ENCODE measurements around the gene HINT3. TPM values are rescaled to one million over a fixed set of nuclear protein-coding genes. Genes with fewer than 3 reads are reported as not detected.
"Not testable (repeated sequence)": the region's sequence is repeated elsewhere in the genome, so short reads cannot be mapped to it uniquely, and the experiment has no call there.

HINT3 gene
- 10 to 100 TPM; 22.5 to 28.4 TPM for total RNA-seq
- long read RNA-seq, donor 1, partial matches to known transcripts = 0 of 2 reads
- long read RNA-seq, donor 1, other reads (novel, unspliced or antisense) = 0 of 2 reads
- long read RNA-seq, donor 2, transcript HINT3-201 (5 exons, 3,314 nt) = major isoform, 7 of 8 reads
- long read RNA-seq, donor 2, partial matches to known transcripts = 0 of 8 reads
- long read RNA-seq, donor 2, other reads (novel, unspliced or antisense) = 1 of 8 reads

DNA sequence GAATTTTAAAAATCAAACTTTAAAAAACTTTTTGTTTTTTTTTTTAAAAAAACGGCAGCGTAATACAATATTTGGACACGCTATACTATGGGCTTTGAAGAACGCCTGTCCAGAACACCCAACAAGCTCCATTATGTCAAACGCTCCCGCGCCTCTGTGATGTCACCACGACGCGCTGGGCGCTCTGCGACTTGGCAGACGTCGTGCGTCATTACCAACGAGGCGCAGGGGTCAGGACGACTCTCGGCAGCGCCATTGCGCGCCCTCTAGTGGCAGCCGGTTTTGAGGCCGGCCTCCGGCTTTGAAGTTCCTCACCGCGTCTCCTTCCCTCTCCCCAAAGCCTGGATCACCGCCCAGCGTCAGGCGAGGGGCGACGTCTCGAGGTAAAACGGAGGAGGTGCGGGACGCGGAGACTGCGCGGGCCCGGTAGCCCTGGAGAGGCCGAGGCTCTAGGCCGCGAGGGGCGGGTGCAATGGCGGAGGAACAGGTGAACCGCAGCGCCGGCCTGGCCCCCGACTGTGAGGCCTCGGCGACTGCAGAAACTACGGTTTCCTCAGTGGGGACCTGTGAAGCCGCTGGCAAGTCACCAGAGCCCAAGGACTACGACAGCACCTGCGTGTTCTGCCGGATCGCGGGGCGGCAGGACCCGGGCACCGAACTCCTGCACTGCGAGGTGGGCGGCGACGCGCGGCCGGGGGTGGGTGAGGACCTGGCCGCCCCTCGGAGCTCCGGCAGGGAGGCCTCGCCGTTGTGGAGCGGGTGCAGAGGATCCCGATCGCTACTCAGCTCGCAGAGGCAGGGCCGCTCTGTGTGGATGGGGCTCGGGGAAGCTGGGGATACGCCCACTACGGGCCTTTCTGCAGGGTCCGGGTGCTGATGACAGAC lies at the start of gene HINT3:
Gene HINT3, plus strand, starts transcription at position 265 of the 885 bp plus-strand sequence. Its CDS starts 208 bp downstream, at position 473.
- DNase-seq (ENCODE audit: low spot score) = peak; percentile 100
- intact Hi-C loops (cut with DNase I) = loop anchor here in 1 of 2 donors (5.0 kb wide), 1 partner anchor 174 kb away; no protein-coding TSS in a partner anchor

DNA sequence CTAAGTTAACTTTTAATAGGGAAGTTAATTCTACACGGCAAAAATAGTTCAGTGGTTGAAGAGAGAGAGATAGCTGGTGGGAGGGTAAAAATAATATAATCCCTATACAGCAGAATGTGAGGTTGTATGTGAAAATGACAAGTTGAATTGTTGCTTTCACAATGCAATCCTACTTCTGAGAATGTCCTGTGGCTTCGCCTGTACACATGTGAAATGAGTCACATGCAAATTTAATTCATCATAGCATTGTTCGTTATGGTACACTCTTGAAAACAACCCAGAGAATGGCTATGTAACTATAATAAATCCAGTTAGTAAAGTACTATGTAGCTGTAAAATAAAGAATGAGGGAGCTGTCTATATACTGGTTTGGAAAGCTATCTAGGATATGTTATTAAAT lies 46.0 kb upstream of the HINT3 start:
- intact Hi-C loops (cut with DNase I) = no loop called here
- no peak for DNase-seq (ENCODE audit: low spot score)

DNA sequence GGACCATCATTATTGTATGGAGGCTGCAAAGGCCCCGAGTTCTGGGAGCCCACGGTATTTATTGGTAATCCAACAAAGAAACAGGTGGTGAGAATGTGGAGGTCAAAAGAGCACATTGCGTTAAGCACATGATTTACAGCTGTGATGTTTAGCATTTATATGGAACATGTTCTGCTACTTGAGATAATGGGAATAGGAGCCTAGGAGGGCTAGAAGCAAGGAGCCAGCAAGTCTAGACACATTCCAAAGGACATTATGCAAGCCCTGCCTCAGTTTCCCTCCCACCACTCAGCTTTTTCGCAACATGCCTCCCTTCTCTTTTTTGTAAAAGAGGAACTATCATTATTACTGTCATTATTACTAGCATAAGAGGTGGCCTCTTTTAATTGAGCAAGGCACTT lies 45.5 kb upstream of the HINT3 start:
- intact Hi-C loops (cut with DNase I); DNase-seq (ENCODE audit: low spot score): not testable (repeated sequence)

DNA sequence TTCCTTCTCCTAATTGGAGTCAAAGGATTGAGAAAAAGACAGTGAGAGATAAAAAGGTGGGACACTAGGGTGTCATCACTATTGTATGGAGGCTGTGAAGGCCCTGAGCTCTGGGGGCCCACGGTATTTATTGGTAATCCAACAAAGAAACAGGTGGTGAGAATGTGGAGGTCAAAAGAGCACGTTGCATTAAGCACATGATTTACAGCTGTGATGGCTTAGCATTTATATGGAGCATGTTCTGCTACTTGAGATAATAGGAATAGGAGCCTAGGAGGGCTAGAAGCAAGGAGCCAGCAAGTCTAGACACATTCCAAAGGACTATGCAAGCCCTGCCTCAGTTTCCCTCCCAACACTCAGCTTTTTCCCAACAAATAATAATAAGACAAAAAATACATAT lies 44.1 kb upstream of the HINT3 start:
- intact Hi-C loops (cut with DNase I); DNase-seq (ENCODE audit: low spot score): not testable (repeated sequence)

GRCh38 chr6:125913145-125913544 lies 43.4 kb upstream of the HINT3 start:
- intact Hi-C loops (cut with DNase I) = no loop called here
- DNase-seq (ENCODE audit: low spot score) = no peak

GRCh38 chr6:125913864-125914351 lies 42.7 kb upstream of the HINT3 start:
- no peak for DNase-seq (ENCODE audit: low spot score)
- intact Hi-C loops (cut with DNase I) = no loop called here

- no peak for DNase-seq (ENCODE audit: low spot score)
- intact Hi-C loops (cut with DNase I) = no loop called here
Observed at GRCh38 chr6:125918230-125918629, 38.3 kb upstream of the HINT3 start.

GRCh38 chr6:125918681-125919566 lies 37.6 kb upstream of the HINT3 start:
- DNase-seq (ENCODE audit: low spot score) = no peak
- intact Hi-C loops (cut with DNase I) = no loop called here

- intact Hi-C loops (cut with DNase I) = no loop called here
Observed at GRCh38 chr6:125919618-125920017, 37.0 kb upstream of the HINT3 start.

GRCh38 chr6:125922322-125922860 lies 34.2 kb upstream of the HINT3 start:
- no peak for DNase-seq (ENCODE audit: low spot score)
- intact Hi-C loops (cut with DNase I) = no loop called here

More at GRCh38 chr6:125919618-125920017, 37.0 kb upstream of the HINT3 start:
- no peak for DNase-seq (ENCODE audit: low spot score)

DNA sequence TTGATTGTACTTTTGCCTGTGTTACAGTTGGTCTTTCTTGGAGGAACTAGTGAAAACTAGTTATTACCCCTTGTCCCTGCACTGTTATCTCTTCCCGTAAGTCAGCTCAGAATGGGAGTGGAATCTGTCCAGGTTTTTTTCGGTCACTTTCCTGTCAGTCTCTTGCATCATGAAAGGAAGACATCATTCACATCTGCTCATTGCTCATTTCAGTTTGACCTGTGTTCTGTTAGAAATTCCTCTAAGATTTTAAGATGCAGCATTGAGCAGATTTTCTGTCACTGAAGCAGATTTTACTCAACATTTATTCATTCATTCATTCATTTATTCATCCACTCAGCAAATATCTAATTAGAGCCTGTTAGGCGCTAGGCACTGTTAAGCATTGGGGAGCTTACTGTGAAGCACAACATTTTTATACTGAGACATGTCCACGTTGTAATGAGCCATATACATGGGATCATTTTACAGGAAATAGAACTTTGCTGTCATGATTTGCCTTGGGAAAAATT lies 33.1 kb upstream of the HINT3 start:
- DNase-seq (ENCODE audit: low spot score) = no peak
- intact Hi-C loops (cut with DNase I) = no loop called here

- DNase-seq (ENCODE audit: low spot score) = no peak
- intact Hi-C loops (cut with DNase I) = no loop called here
Observed at GRCh38 chr6:125924169-125924568, 32.4 kb upstream of the HINT3 start.

DNA sequence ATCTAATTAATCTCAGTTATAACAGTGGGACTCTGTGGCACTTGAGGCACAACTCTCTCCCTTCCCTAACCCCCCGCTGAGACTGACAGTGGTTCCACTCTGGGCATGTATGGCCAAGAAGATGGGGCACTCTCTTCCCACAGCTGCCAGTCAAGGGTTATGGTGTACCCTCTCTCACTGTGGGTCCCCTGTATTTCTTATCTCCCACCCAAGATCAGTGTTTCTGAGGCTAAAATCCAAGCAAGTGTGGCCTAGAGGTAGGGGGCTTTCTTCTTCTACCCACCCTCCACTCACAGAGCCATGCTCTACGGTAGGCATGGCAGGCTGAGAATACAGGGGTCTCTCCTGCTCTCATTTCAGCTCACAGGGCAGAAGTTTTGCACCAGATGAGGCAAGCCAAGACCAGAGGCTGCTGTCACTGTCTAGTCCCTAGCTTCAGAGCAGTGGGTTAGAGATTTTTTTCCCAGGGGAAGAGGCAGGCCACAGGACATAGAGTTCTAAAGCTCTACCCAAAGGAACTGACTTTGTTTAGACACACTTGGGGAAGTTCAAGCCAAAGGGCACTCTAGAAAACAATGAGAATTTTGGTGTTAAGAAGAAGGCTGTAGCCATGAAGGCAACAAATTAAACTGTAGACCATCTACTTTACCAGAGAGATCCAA lies 31.7 kb upstream of the HINT3 start:
- DNase-seq (ENCODE audit: low spot score) = no peak
- intact Hi-C loops (cut with DNase I) = no loop called here

- intact Hi-C loops (cut with DNase I) = no loop called here
- no peak for DNase-seq (ENCODE audit: low spot score)
Observed at GRCh38 chr6:125926711-125927110, 29.9 kb upstream of the HINT3 start.

DNA sequence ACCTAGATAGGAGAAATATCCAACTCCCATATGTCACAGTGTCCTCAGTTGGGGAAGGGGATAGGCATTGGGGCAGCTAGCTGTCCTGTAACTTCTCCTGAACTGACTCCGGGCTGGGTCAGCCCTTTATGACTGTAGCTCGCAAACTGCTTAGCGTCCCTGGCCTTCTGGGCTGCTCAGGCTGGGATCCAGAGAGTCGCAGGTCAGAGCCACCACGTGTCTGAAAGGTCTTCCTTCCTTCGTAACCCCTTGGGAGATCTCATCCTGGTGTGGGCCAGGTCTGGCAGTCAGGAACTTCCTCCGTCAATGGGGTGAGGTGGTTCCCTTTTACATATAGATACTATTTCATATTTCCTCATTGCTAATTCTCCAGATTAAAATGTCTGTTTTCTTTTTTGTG lies 28.8 kb upstream of the HINT3 start:
- intact Hi-C loops (cut with DNase I) = no loop called here
- no peak for DNase-seq (ENCODE audit: low spot score)

GRCh38 chr6:125930765-125931418 lies 25.7 kb upstream of the HINT3 start:
- DNase-seq (ENCODE audit: low spot score) = no peak
- intact Hi-C loops (cut with DNase I) = no loop called here

DNA sequence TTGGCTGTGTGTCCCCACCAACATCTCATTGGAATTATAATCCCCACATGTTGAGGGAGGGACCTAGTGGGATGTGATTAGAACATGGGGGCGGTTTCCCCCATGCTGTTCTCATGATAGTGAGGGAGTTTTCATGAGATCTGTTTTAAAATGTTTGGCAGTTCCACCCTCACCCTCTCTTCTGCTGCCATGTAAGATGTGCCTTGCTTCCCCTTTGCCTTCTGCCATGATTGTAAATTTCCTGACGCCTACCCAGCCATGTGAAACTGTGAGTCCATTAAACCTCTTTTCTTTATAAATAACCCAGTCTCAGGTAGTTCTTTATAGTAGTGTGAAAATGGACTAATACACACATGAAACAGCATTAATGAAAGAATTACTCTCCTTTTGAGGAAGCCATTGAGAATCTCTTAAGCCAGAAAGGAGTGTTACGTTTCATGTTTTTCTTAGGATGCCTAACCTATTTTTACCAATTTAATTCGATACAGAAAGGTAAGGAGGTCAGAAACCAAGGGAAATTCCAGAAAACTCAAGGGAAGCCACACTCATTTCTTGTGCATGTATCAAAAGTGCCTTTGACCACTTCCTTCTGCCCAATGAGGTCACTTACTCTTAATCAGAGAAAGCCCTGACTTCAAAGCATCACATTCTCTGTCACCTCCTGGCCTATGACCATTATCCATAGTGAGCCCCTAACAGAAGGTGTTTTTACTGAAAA lies 24.7 kb upstream of the HINT3 start:
- DNase-seq (ENCODE audit: low spot score) = no peak
- intact Hi-C loops (cut with DNase I) = no loop called here

DNA sequence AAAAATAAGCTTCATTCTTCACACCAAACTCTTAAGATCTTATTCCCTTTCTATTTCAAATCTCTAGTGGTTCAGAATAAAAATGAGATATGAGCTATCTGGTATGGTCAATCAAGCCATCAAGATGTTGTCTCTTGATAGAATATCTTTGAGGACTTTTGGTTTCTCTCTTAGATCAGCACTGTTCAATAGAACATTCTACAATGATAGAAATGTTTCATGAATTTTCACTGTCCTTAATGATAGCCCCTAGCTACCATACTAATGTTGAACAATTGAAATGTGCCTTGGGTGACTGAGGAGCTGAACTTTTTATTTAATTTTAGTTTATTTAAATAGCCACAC lies 24.1 kb upstream of the HINT3 start:
- DNase-seq (ENCODE audit: low spot score) = no peak
- intact Hi-C loops (cut with DNase I) = no loop called here

Data from posterior vena cava (tissue), 2 donors.